Immature natural killer cell (primary cell): ENCODE measurements around the gene RBL1. TPM values are rescaled to one million over a fixed set of nuclear protein-coding genes. Genes with fewer than 3 reads are reported as not detected.
A peak's percentile ranks its signal among the peaks of the same experiment; 100 is the strongest.
"Not testable (repeated sequence)": the region's sequence is repeated elsewhere in the genome, so short reads cannot be mapped to it uniquely, and the experiment has no call there.

Source experiments
- DNase-seq, 3 donors: peaks; one replicate each; pipeline ENCODE4 v3.0.0; 2022; ENCODE audit warnings: mixed read lengths in 1 of 3
- H3K27ac Mint-ChIP-seq, 6 donors: one replicate each; pipeline ENCODE4 v1.8.0; 2020; ENCODE audit warnings: mixed read lengths in 6 of 6, mild to moderate bottlenecking in 5 of 6, inconsistent platforms in 4 of 6, moderate library complexity in 3 of 6
- H3K27me3 Mint-ChIP-seq, 3 donors: one replicate each; pipeline ENCODE4 v1.8.0; 2020 to 2021; ENCODE audit warnings: low read depth in 3 of 3, mild to moderate bottlenecking in 3 of 3, mixed read lengths in 3 of 3, moderate library complexity in 3 of 3, inconsistent platforms in 1 of 3
- H3K36me3 Mint-ChIP-seq, 3 donors: one replicate each; pipeline ENCODE4 v1.8.0; 2020; ENCODE audit warnings: mixed read lengths in 3 of 3, inconsistent platforms in 2 of 3, mild to moderate bottlenecking in 2 of 3
- H3K4me1 Mint-ChIP-seq, 2 donors: one replicate each; pipeline ENCODE4 v1.8.0; 2020; ENCODE audit warnings: inconsistent platforms in 2 of 2, mild to moderate bottlenecking in 2 of 2, mixed read lengths in 2 of 2, moderate library complexity in 1 of 2
- H3K4me3 Mint-ChIP-seq, 5 donors: one replicate each; pipeline ENCODE4 v1.8.0; 2020; ENCODE audit warnings: mild to moderate bottlenecking in 5 of 5, mixed read lengths in 5 of 5, inconsistent platforms in 3 of 5, moderate library complexity in 3 of 5
- H3K9me3 Mint-ChIP-seq, 6 donors: one replicate each; pipeline ENCODE4 v1.8.0; 2020; ENCODE audit warnings: mild to moderate bottlenecking in 6 of 6, mixed read lengths in 6 of 6, inconsistent platforms in 4 of 6, moderate library complexity in 3 of 6
- polyA plus RNA-seq, 3 donors: library from polyadenylated mRNA; unstranded; fragments of 300-500 nt; fragmentation: Illumina TruSeq; gene quantifications; one replicate each; pipeline ENCODE4 v1.2.3, GENCODE V29; 2021

RBL1 gene
- polyA plus RNA-seq, 3 donors from 2014 or later = 2.9 to 11.1 (median 6.0) TPM

- H3K4me1 Mint-ChIP-seq = peaks cover 4% of the 10 kb centered on the region in 2 donors
- H3K27me3 Mint-ChIP-seq = no peaks in the 10 kb centered on the region
- peaks cover 8 to 29% (median 10%) of the 10 kb centered on the region in 3 donors for H3K36me3 Mint-ChIP-seq
- no peak for DNase-seq
- no peak overlapping the region for H3K27ac Mint-ChIP-seq
- H3K4me3 Mint-ChIP-seq = no peak overlapping the region
- H3K9me3 Mint-ChIP-seq = no peaks in the 10 kb centered on the region
Measured at GRCh38 chr20:37066168-37066567, 29.6 kb downstream of the RBL1 start.

DNA sequence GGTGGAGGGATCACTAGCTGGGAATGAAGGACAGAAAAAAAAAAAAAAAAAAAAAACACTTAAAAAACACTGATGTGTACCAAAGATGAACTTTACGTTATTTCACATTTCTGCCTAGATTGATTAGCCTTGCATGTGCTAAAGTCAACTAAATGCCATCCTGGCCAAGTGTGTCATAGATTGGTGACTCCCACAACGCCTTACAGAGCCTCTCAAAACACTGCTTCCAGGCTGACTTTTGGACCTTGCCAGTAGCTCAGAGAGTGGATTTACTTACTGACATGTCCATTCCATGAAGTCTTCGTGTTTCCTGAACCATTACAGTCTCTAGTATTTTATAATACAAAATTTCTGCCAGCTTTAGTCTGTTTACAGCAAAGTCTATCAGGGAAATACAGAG, 40.5 kb downstream of the RBL1 start:
- DNase-seq = no peak
- no peak overlapping the region for H3K4me3 Mint-ChIP-seq
- H3K36me3 Mint-ChIP-seq = peaks cover 38 to 63% (median 39%) of the 10 kb centered on the region in 3 donors
- peaks cover 0 to 2% (median 0%) of the 10 kb centered on the region in 3 donors for H3K27me3 Mint-ChIP-seq
- H3K4me1 Mint-ChIP-seq = no peaks in the 10 kb centered on the region
- no peaks in the 10 kb centered on the region for H3K9me3 Mint-ChIP-seq
- peak overlapping the region in 1 of 6 donors; percentile 41 for H3K27ac Mint-ChIP-seq

- H3K9me3 Mint-ChIP-seq = no peaks in the 10 kb centered on the region
- H3K36me3 Mint-ChIP-seq = peaks cover 30 to 56% (median 38%) of the 10 kb centered on the region in 3 donors
- H3K4me3 Mint-ChIP-seq = no peak overlapping the region
- H3K4me1 Mint-ChIP-seq = no peaks in the 10 kb centered on the region
- peak overlapping the region in 4 of 6 donors; percentile 10 to 72 (median 20) for H3K27ac Mint-ChIP-seq
- DNase-seq = no peak
- H3K27me3 Mint-ChIP-seq = peaks cover 0 to 4% (median 0%) of the 10 kb centered on the region in 3 donors
Measured at GRCh38 chr20:37053230-37053950, 42.4 kb downstream of the RBL1 start.

DNA sequence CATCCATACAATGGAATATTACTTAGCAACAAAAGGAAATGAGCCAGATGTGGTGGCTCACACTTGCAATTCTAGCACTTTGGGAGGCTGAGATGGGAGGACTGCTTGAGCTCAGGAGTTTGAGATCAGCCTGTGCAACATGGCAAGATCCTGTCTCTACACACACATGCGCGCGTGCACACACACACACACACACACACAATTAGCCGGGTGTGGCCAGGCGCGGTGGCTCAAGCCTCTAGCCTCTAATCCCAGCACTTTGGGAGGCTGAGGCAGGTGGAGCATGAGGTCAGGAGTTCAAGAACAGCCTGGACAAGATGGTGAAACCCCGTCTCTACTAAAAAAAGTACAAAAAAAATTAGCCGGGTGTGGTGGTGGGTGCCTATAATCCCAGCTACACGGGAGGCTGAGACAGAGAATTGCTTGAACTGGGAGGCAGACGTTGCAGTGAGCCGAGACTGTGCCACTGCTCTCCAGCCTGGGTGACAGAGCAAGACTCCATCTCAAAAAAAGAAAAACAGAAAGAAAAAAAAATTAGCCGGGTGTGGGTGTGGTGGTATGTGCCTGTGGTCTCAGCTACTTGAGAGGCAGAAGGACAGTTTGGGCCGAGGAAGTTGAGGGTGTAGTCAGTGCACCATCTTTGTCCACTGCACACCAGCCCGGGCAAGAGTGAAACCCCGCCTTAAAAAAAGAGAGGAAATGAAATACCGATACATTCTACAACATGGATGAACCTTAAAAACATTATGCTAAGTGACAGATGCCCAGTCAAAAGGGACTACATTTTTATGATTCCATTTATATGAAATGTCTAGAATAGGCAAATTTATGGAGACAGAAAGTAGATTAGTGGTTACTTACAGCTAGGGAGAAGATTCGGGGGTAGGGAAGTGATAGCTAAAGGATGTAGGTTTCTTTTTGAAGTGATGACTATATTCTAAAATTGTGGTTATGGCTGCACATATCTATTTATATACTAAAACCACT, 52.5 kb downstream of the RBL1 start:
- H3K36me3 Mint-ChIP-seq = peaks cover 21 to 41% (median 27%) of the 10 kb centered on the region in 3 donors
- DNase-seq = peak; percentile 69 to 78 (median 77)
- H3K4me1 Mint-ChIP-seq = peaks cover 29 to 40% of the 10 kb centered on the region in 2 donors
- H3K27me3 Mint-ChIP-seq = peaks cover 0 to 8% (median 0%) of the 10 kb centered on the region in 3 donors
- H3K27ac Mint-ChIP-seq = peak overlapping the region; percentile 82 to 98 (median 96)
- H3K4me3 Mint-ChIP-seq = peak overlapping the region; percentile 87 to 98 (median 90)
- no peaks in the 10 kb centered on the region for H3K9me3 Mint-ChIP-seq

DNA sequence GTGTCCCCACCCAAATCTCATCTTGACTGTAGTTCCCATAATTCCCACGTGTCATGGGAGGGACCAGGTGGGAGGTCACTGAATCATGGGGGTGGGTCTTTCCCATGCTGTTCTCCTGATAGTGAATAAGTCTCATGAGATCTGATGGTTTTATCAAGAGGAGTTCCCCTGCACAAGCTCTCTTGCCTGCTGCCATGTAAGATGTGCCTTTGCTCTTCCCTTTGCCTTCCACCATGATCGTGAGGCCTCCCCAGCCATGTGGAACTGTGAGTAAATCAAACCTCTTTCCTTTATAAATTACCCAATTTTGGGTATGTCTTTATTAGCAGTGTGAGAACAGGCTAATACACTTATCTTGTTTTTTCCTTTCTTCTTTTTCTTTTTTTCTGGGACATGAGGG, 56.4 kb downstream of the RBL1 start:
- H3K9me3 Mint-ChIP-seq, H3K4me3 Mint-ChIP-seq, DNase-seq, H3K27me3 Mint-ChIP-seq: not testable (repeated sequence)
- Mint-ChIP-seq H3K27ac (peak overlapping the region in 2 of 6 donors; percentile 45 to 64), H3K36me3 (peaks cover 18 to 35% (median 26%) of the 10 kb centered on the region in 3 donors), H3K4me1 (peaks cover 30 to 52% of the 10 kb centered on the region in 2 donors)

GRCh38 chr20:37032077-37032476, 63.7 kb downstream of the RBL1 start:
- H3K27me3 Mint-ChIP-seq = no peaks in the 10 kb centered on the region
- H3K4me1 Mint-ChIP-seq = peaks cover 6 to 33% of the 10 kb centered on the region in 2 donors
- no peak for DNase-seq
- peak overlapping the region in 2 of 6 donors; percentile 14 to 42 for H3K27ac Mint-ChIP-seq
- peaks cover 15 to 51% (median 26%) of the 10 kb centered on the region in 3 donors for H3K36me3 Mint-ChIP-seq
- no peaks in the 10 kb centered on the region for H3K9me3 Mint-ChIP-seq
- H3K4me3 Mint-ChIP-seq = no peak overlapping the region

DNA sequence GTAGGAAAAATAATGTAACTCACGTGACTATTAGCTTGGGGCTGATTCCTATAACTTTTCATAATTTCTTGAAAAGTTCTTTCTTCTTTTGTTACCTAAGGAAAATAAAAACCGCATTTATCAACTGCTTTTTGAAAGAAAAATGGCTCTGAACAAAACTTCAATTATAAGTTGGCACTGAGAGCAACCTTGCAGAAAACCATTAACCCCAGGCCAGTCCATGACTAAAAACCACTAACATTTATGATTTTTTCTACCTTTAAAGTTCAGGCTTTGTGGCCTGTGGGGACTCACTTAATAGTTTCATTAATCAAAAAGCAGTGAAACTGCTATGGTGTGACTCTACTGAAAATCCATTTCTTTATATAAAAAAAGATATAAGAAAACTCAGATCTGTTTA, 75.2 kb downstream of the RBL1 start:
- no peaks in the 10 kb centered on the region for H3K9me3 Mint-ChIP-seq
- peaks cover 0 to under 1% of the 10 kb centered on the region in 2 donors for H3K4me1 Mint-ChIP-seq
- no peak overlapping the region for H3K4me3 Mint-ChIP-seq
- no peak overlapping the region for H3K27ac Mint-ChIP-seq
- no peaks in the 10 kb centered on the region for H3K27me3 Mint-ChIP-seq
- DNase-seq = no peak
- peaks cover 20 to 36% (median 21%) of the 10 kb centered on the region in 3 donors for H3K36me3 Mint-ChIP-seq

- not testable (repeated sequence) for H3K4me3 Mint-ChIP-seq, H3K27ac Mint-ChIP-seq, H3K9me3 Mint-ChIP-seq, H3K27me3 Mint-ChIP-seq, DNase-seq, H3K36me3 Mint-ChIP-seq
- peaks cover 19 to 23% of the 10 kb centered on the region in 2 donors for H3K4me1 Mint-ChIP-seq
Measured at GRCh38 chr20:37012631-37013030, 83.2 kb downstream of the RBL1 start.

DNA sequence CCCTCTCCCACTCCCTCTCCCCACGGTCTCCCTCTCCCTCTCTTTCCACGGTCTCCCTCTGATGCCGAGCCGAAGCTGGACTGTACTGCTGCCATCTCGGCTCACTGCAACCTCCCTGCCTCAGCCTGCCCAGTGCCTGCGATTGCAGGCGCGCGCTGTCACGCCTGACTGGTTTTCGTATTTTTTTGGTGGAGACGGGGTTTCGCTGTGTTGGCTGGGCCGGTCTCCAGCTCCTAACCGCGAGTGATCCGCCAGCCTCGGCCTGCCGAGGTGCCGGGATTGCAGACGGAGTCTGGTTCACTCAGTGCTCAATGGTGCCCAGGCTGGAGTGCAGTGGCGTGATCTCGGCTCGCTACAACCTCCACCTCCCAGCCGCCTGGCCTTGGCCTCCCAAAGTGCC, 83.9 kb downstream of the RBL1 start:
- Mint-ChIP-seq H3K4me1 (peaks cover 20 to 24% of the 10 kb centered on the region in 2 donors), H3K27ac (peak overlapping the region in 2 of 6 donors; percentile 62 to 74)
- DNase-seq, H3K9me3 Mint-ChIP-seq, H3K27me3 Mint-ChIP-seq, H3K4me3 Mint-ChIP-seq, H3K36me3 Mint-ChIP-seq: not testable (repeated sequence)

GRCh38 chr20:37011147-37011546, 84.7 kb downstream of the RBL1 start:
- Mint-ChIP-seq H3K36me3 (peaks cover 0 to 4% (median 4%) of the 10 kb centered on the region in 3 donors), H3K27me3 (peaks cover 0 to 2% (median 0%) of the 10 kb centered on the region in 3 donors), H3K27ac (peak overlapping the region in 2 of 6 donors; percentile 39 to 75), H3K4me1 (peaks cover 20 to 24% of the 10 kb centered on the region in 2 donors), H3K9me3 (no peaks in the 10 kb centered on the region), H3K4me3 (no peak overlapping the region)
- DNase-seq = no peak

DNA sequence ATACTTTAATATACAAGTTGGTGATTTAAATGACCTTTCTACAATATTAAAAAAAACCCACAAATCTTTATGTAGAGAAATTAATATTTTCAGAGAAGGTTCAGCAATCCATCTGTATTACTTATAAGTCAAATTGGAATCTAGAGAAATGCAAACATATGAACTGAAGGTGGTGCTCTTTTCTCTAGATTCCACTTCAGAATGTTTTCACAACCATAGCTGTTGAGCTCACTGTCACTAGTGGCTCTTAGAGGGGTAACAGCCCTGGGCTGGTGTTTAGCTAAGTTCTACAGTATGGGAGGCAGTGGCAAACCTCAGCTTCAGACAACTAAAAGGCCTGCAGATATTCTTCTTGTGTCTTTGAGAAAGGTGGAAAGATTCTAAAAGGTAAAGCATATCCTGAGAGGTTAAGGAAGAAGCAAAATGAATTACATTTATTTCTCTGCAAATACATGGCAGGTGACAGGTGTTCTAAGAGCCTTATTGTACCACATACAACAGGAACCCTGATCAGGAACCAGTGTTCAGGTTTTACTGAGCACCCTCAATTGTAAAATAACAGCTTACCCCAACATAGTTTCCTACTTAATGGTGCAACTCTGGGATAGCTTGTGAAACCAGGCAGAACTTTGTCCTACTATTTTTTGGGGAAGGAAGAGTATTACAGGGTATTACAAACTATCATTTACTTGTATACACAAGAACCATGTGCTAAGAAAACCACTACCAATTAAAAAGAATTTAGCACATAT, 87.7 kb downstream of the RBL1 start:
- peaks cover 9 to 20% of the 10 kb centered on the region in 2 donors for H3K4me1 Mint-ChIP-seq
- H3K36me3 Mint-ChIP-seq = peaks cover 6 to 9% (median 9%) of the 10 kb centered on the region in 3 donors
- H3K27ac Mint-ChIP-seq = peak overlapping the region; percentile 73 to 93 (median 83)
- H3K4me3 Mint-ChIP-seq = peak overlapping the region in 1 of 5 donors; percentile 52
- peaks cover 0 to 3% (median 2%) of the 10 kb centered on the region in 3 donors for H3K27me3 Mint-ChIP-seq
- no peaks in the 10 kb centered on the region for H3K9me3 Mint-ChIP-seq
- peak; percentile 47 to 65 (median 53) for DNase-seq

DNA sequence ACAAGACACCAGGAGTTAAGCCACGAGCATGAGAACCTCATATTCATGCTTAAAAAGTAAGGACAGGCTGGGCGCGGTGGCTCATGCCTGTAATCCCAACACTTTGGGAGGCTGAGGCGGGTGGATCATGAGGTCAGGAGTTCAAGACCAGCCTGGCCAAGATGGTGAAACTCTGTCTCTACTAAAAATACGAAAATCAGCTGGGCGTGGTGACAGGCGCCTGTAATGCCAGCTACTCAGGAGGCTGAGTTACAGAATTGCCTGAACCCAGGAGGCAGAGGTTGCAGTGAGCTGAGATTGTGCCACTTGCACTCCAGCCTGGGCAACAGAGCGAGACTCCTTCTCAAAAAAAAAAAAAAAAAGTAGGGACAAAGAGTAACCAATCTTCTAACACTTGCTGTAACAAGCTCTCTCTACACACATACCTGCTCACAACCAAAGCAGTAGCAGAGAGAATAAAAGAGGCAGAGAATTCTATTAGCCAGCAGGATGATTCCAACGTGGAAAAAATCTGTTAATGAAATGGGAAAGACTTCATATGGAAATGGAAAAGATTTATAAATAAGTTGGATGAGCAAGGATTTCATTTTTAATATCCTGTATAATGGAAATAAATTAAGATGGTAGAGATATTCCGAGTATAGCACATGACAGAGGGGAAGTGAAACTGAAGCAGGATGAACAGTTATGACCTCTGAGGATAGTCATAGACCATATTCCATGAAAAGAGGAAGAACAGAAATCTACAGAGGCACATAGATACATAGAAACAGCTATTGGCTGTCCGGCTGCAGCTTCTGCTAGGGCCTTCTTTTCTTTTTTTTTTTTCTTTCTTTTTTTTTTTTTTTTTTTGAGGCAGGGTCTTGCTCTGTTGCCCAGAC, 90.5 kb downstream of the RBL1 start:
- H3K27ac Mint-ChIP-seq, H3K4me3 Mint-ChIP-seq, H3K9me3 Mint-ChIP-seq, DNase-seq, H3K27me3 Mint-ChIP-seq: not testable (repeated sequence)
- peaks cover 6 to 11% (median 9%) of the 10 kb centered on the region in 3 donors for H3K36me3 Mint-ChIP-seq
- H3K4me1 Mint-ChIP-seq = peaks cover 9 to 20% of the 10 kb centered on the region in 2 donors
